Tibial nerve (tissue), 4 donors: ENCODE data around the gene SETD6.

Source experiments
- EP300 ChIP-seq, 2 donors: sonication (generic); formaldehyde crosslinking; IDR thresholded peaks; one replicate each; pipeline ENCODE4 v1.6.1; 2017; ENCODE audit warnings: antibody characterized with exemption in 2 of 2, mild to moderate bottlenecking in 1 of 2
- POLR2A ChIP-seq, 2 donors: fragments of 450-650 bp; IDR thresholded peaks; one replicate each; pipeline ENCODE4 v1.6.1; 2017; ENCODE audit warnings: antibody characterized with exemption in 2 of 2, mild to moderate bottlenecking in 2 of 2, moderate library complexity in 2 of 2
- TF ChIP-seq, protein P1 (sequence below), 5 experiments: fragments of 200-600 bp in 3 of 5; fragments of 450-650 bp in 2 of 5; sonication (generic) in 3 of 5; IDR thresholded peaks; one replicate each; pipeline ENCODE4 v1.5.1; 2016 to 2019; ENCODE audit warnings: antibody characterized with exemption in 5 of 5, mild to moderate bottlenecking in 3 of 5, moderate library complexity in 2 of 5

DNA sequence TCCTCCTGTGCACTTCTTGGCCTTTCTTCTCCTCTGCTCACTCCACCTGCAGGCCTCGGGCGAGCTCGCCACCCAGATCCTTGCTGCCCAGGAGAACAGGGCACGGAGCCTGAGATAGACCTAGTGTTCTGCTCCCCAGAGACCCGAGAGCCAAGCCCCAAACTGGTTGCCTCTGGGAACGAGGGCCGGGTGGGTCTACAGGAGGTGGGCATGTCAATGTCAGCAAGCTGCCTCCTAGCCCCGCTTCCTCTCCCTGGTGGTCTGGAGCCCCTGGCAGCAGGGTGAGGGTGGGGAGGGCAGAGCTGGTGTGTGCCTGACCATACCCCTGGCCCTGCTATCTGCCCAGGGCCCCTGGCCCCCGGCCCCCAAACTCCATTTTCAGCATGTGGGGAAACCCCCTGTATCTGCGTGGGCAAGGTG is 16.2 kb upstream of the SETD6 start:
- TF ChIP-seq POLR2A (IDR thresholded peaks at IDR 0.05) (no peak), EP300 (IDR thresholded peaks at IDR 0.05) (no peak)
- TF ChIP-seq, protein P1, sequence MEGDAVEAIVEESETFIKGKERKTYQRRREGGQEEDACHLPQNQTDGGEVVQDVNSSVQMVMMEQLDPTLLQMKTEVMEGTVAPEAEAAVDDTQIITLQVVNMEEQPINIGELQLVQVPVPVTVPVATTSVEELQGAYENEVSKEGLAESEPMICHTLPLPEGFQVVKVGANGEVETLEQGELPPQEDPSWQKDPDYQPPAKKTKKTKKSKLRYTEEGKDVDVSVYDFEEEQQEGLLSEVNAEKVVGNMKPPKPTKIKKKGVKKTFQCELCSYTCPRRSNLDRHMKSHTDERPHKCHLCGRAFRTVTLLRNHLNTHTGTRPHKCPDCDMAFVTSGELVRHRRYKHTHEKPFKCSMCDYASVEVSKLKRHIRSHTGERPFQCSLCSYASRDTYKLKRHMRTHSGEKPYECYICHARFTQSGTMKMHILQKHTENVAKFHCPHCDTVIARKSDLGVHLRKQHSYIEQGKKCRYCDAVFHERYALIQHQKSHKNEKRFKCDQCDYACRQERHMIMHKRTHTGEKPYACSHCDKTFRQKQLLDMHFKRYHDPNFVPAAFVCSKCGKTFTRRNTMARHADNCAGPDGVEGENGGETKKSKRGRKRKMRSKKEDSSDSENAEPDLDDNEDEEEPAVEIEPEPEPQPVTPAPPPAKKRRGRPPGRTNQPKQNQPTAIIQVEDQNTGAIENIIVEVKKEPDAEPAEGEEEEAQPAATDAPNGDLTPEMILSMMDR (IDR thresholded peaks at IDR 0.05): no peak
